A673 (cell line): ENCODE results near the gene CYYR1. TPM values are rescaled to one million over a fixed set of nuclear protein-coding genes. Genes with fewer than 3 reads are reported as not detected.

Source experiments
- BruUV-seq: library from RNA; stranded (reverse); fragments of 400-500 nt; replicated peaks from 2 replicates; lab custom pipeline; 2021; lab: Mats Ljungman, UMichigan
- CTCF ChIA-PET: fragments of 300-600 bp; sonication (Branson Sonifier 250); formaldehyde crosslinking; loops from one replicate; lab custom pipeline; 2022; ENCODE audit warnings: antibody characterized with exemption; lab: Charles Lee
- POLR2A ChIA-PET: fragments of 300-600 bp; sonication (Branson Sonifier 250); formaldehyde crosslinking; loops from one replicate; lab custom pipeline; 2022; ENCODE audit warnings: antibody characterized with exemption; ENCODE audit not compliant: low non-redundant PET; lab: Charles Lee
- DNase-seq: peaks from one replicate; pipeline ENCODE4 v3.0.0-alpha.2; 2015; ENCODE audit warnings: low spot score
- H3K27ac ChIP-seq: fragments of 200-600 bp; sonication (generic); 2 replicates; pipeline ENCODE4 v1.5.1; 2016; ENCODE audit warnings: mixed run types, low read depth, mild to moderate bottlenecking, mixed read lengths, antibody characterized with exemption, low read length; ENCODE audit not compliant: poor library complexity, severe bottlenecking
- H3K27me3 ChIP-seq: fragments of 200-600 bp; sonication (generic); replicated peaks from 2 replicates; pipeline ENCODE4 v1.6.1; 2017; ENCODE audit warnings: mixed run types, low read depth, mild to moderate bottlenecking, mixed read lengths, antibody characterized with exemption, low read length; ENCODE audit not compliant: insufficient read depth, poor library complexity
- H3K36me3 ChIP-seq: fragments of 200-600 bp; sonication (generic); 2 replicates; pipeline ENCODE4 v1.6.1; 2016; ENCODE audit warnings: mixed run types, mild to moderate bottlenecking, mixed read lengths, antibody characterized with exemption, low read length; ENCODE audit not compliant: insufficient read depth, poor library complexity, severe bottlenecking
- H3K4me1 ChIP-seq: fragments of 200-600 bp; sonication (generic); 2 replicates; pipeline ENCODE4 v1.6.1; 2017; ENCODE audit warnings: mixed run types, mild to moderate bottlenecking, mixed read lengths, antibody characterized with exemption, low read length; ENCODE audit not compliant: insufficient read depth, poor library complexity, severe bottlenecking
- H3K4me3 ChIP-seq: fragments of 200-600 bp; sonication (generic); 2 replicates; pipeline ENCODE4 v1.5.1; 2016; ENCODE audit warnings: low read depth, mixed run types, mild to moderate bottlenecking, mixed read lengths, low read length; ENCODE audit not compliant: poor library complexity, severe bottlenecking
- H3K9me3 ChIP-seq: fragments of 200-600 bp; sonication (generic); 2 replicates; pipeline ENCODE4 v1.6.1; 2016; ENCODE audit warnings: mixed run types, low read depth, mild to moderate bottlenecking, mixed read lengths, antibody characterized with exemption, low read length; ENCODE audit not compliant: poor library complexity, severe bottlenecking
- EZH2 ChIP-seq: fragments of 200-600 bp; sonication (generic); IDR thresholded peaks from 2 replicates; pipeline ENCODE4 v1.6.1; 2017; ENCODE audit warnings: borderline replicate concordance, low read depth, mild to moderate bottlenecking, mixed read lengths, antibody characterized with exemption, low read length; ENCODE audit not compliant: poor library complexity, severe bottlenecking
- intact Hi-C: fragments of 100-400 bp; cut with micrococcal nuclease; formaldehyde crosslinking; loops from one replicate; pipeline ENCODE4 v1.10.0; 2022; ENCODE audit not compliant: unreplicated experiment
- total RNA-seq: library from RNA; stranded (reverse); gene quantifications from 2 replicates; pipeline ENCODE4 v1.2.3, GENCODE V29; 2021
- TF ChIP-seq, protein P1 (sequence below): fragments of 300-800, 200-600 bp; sonication (generic); conservative IDR thresholded peaks from 2 replicates; pipeline ENCODE4 v1.5.1; 2017; ENCODE audit warnings: low read depth, mild to moderate bottlenecking, antibody characterized with exemption, low read length, moderate library complexity, mixed read lengths

Gene CYYR1
- total RNA-seq, 1 experiment from 2014 or later = 96.4 TPM

DNA sequence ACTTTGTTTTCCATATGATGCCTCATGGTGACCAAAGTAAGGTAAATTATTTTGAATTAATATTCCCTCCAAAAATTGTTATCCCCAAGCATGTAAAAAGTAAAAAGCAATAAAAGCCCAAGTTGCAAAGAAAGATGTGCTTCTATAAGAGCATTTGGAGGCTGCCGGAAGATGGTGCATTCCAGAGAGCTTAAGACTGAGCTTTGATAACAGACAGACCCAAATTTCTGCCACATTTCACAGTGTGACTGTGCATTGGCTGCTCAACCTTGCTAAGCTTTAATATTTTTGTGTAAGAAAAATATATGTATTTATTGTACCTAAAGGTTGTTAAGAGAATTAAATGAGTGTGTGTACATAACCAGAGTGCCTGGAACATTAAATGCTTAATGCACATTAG lies 67.9 kb downstream of the CYYR1 start:
- no peaks in the 10 kb centered on the region for H3K36me3 ChIP-seq
- intact Hi-C loops = no loop called here
- H3K27ac ChIP-seq = peak overlapping the region; percentile 6
- no peak overlapping the region for H3K4me3 ChIP-seq
- no peaks in the 10 kb centered on the region for H3K9me3 ChIP-seq
- H3K27me3 ChIP-seq = no peaks in the 10 kb centered on the region
- DNase-seq = peak; percentile 44
- CTCF ChIA-PET = no interaction called here
- BruUV-seq = no TSS peak
- TF ChIP-seq, protein P1, sequence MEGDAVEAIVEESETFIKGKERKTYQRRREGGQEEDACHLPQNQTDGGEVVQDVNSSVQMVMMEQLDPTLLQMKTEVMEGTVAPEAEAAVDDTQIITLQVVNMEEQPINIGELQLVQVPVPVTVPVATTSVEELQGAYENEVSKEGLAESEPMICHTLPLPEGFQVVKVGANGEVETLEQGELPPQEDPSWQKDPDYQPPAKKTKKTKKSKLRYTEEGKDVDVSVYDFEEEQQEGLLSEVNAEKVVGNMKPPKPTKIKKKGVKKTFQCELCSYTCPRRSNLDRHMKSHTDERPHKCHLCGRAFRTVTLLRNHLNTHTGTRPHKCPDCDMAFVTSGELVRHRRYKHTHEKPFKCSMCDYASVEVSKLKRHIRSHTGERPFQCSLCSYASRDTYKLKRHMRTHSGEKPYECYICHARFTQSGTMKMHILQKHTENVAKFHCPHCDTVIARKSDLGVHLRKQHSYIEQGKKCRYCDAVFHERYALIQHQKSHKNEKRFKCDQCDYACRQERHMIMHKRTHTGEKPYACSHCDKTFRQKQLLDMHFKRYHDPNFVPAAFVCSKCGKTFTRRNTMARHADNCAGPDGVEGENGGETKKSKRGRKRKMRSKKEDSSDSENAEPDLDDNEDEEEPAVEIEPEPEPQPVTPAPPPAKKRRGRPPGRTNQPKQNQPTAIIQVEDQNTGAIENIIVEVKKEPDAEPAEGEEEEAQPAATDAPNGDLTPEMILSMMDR = no peak
- TF ChIP-seq EZH2 = no peak
- H3K4me1 ChIP-seq = peaks cover 53% of the 10 kb centered on the region
- POLR2A ChIA-PET = no interaction called here

DNA sequence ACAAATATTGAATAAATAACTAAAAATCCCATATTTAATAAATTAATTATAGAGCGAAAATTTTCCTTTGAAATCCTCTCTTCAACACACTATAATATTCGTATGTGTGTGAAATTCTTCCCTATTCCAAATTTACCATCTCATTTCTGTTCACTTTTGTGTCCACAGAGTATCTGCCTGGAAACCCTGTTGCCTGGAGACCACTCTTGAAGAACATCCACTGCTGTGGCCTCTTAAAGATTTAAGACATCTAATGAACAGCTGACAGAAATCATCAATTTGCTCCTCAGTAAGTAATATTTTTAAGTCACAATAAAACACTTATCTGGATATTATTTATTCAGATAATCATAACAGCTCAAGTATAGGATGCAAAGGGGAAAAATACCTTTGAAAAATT lies 69.7 kb downstream of the CYYR1 start:
- Histone ChIP-seq H3K4me1 (peaks cover 46% of the 10 kb centered on the region), H3K27ac (no peak overlapping the region), H3K4me3 (no peak overlapping the region), H3K36me3 (no peaks in the 10 kb centered on the region), H3K27me3 (no peaks in the 10 kb centered on the region), H3K9me3 (no peaks in the 10 kb centered on the region)
- ChIA-PET POLR2A (no interaction called here), CTCF (no interaction called here)
- BruUV-seq = no TSS peak
- intact Hi-C loops = no loop called here
- no peak for DNase-seq
- TF ChIP-seq, protein P1 = no peak

DNA sequence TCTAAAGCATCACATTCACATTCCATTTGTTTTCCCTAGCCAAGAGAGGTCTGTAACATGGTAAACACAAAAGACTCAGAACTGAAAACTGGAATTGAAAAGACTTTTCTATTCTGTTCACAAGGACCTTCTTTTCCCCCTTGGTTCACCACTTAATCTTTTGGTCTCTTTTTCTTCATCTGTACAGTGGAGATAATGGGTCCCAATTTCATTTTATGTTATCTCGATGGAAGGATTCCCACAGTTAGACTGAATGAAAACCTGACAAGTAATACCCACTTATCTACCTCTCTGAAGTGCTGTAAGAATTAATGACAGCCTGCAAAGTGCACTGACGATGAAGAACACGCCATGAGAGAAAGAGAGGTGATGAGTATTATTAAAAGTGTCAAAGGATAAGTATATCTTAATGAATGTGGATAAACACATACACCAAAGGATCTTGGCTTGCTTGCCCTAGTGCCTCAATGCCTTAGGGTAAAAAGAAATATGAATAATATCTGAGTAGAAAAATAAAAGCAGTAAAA lies 71.5 kb downstream of the CYYR1 start:
- Histone ChIP-seq H3K27ac (no peak overlapping the region), H3K36me3 (no peaks in the 10 kb centered on the region), H3K4me1 (peaks cover 33% of the 10 kb centered on the region), H3K9me3 (no peaks in the 10 kb centered on the region), H3K27me3 (no peaks in the 10 kb centered on the region), H3K4me3 (no peak overlapping the region)
- ChIA-PET CTCF (no interaction called here), POLR2A (no interaction called here)
- intact Hi-C loops = no loop called here
- TF ChIP-seq, protein P1 = no peak
- no peak for TF ChIP-seq EZH2
- DNase-seq = no peak
- BruUV-seq = no TSS peak
